HuH-7 (cell line): ENCODE results near the gene AGO3.

Source experiments
- DNase-seq: peaks from one replicate; pipeline ENCODE4 v3.0.0; 2011; ENCODE audit warnings: low spot score

Gene AGO3

DNA sequence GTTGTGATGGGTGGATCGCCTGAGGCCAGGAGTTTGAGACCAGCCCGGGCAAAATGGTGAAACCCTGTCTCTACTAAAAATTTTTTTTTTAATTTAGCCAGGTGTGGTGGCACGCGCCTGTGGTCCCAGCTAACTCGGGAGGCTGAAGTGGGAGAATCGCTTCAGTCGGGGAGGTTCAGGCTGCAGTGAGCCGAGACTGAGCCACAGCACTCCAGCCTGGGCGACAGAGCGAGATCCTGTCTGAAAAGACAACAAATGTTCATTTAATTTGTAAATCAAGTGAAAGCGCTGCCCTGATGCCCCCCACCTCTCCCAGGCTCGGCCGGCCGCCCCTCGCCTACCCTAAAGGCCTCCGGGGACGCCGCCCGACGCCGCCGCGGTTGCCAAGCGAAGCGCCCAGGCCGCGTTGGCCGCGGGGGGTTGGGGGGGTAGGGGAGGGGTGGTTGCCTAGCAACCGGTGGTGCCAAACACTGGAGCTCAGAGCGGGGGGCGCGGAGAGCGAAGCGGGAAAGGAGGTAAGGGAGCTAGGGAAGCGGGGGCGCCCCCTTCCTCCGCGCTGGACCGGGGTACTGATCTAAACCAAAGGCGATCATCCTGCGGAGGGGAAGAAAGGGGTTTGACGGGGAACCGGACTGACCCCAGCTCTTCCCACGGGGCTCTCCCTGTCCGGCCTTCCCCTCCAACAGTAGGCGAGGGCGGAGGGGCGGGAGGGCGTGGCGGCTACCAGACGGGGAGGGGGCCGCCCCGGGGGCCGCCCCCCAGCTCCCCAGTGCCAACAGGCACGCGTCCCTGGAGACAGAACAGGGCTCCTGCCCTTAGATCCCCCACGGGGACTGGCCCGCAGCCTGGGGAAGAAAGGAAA, 153.0 kb downstream of the AGO3 start, which contains the start of gene TEKT2:
Gene TEKT2, plus strand, starts transcription at position 460 of the 862 bp plus-strand sequence. CDS start 828 bp downstream, outside the sequence.
- DNase-seq: no peak

- no peak for DNase-seq
These were observed 153.7 kb downstream of the AGO3 start for GRCh38 chr1:36084497-36085115.

DNA sequence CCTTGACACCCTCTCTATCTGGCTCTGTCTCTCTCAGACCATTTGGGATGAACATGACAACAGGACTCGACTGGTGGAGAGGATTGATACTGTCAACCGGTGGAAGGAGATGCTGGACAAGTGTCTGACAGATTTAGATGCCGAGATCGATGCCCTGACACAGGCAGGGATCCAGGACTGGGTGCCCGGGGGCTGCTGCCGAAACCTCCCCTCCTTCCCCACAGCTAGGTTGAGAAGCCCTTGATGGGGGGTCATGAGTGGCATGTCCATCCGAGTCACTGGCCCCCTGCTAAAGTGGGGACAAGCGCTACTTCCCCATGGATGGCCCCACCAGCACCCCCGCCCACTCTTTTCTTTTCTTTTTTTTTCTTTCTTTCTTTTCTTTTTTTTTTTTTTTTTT, 154.2 kb downstream of the AGO3 start:
- no peak for DNase-seq

DNA sequence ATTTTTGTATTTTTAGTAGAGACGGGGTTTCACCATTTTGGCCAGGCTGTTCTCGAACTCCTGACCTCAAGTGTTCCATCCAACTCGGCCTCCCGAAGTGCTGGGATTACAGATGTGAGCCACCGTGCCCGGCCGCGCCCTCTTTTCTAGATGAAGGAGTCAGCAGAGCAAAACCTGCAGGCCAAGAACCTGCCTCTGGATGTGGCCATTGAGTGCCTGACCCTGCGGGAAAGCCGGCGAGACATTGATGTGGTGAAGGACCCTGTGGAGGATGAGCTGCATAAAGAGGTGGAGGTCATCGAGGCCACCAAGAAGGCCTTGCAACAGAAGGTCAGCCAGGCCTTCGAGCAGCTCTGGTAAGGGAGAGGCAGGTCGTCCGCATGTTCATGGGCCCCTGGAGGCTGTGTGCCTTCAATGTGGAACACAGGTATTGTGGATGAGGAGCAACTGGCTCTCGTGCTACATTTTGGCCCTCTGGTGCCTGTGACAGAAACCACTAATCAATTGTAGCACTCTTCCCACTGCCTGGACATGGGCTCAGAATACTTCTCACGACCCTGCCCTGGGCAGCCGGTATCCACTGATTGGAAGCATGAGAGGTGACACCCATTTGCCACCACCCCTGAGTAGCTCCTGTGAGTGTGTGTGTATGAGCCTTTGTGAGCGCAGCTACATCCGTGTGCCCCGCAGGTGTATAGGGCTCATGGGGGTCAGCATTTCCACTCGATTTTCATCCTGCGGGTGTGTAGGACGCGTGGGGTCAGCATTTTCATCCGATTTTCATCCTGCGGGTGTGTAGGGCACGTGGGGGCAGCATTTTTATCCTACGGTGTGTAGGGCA, 155.0 kb downstream of the AGO3 start:
- no peak for DNase-seq

GRCh38 chr1:36086529-36087232, 155.8 kb downstream of the AGO3 start:
- no peak for DNase-seq

DNA sequence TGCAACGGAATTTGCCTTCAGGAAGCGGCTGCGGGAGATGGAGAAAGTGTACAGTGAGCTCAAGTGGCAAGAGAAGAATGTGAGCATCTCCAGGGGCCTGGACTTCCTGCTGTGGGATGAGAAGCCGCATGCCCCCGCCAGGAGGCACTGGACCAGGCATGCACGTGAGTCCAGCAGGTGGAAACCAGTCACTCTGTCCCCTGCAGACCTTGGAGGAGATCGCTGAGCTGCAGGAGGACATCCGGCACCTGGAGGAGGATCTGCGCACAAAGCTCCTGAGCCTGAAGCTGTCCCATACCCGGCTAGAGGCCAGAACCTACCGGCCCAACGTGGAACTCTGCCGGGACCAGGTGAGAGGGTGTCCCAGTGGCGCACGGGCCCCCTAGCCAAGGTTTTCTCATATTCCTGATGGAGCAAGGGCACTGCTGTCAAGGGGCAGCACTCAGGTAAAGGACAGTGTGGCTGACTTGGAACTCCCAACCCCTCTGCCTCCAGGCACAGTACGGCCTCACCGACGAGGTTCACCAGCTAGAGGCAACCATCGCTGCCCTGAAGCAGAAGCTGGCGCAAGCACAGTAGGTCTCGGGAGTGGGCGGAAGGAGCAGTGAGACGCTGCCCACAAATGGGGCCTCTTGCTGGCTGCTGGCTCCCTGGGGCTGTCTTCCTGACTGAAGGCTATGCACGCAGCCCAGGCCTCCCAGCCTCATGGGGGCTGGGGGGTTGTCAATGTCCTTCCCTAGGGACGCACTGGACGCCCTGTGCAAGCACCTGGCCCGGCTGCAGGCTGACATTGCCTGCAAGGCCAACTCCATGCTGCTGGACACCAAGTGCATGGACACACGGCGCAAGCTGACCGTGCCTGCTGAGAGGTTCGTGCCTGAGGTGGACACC, 156.6 kb downstream of the AGO3 start:
- no peak for DNase-seq

DNA sequence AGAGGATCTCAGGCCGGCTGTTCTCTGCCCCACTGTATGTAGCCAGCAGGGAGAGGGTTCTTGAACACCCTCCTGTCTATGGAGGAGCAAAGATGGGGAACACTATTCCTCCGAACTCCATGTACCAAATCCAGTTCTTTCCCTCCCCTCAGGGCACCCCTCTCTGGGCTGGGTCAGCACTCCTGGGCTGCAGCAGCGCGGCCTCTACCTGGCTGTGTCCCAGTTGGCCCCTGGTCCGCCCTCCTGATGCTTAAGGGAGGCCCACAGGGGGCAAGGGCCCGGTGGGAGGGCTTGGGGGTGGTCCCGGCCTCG, 157.3 kb downstream of the AGO3 start:
- DNase-seq: peak; percentile 46

DNA sequence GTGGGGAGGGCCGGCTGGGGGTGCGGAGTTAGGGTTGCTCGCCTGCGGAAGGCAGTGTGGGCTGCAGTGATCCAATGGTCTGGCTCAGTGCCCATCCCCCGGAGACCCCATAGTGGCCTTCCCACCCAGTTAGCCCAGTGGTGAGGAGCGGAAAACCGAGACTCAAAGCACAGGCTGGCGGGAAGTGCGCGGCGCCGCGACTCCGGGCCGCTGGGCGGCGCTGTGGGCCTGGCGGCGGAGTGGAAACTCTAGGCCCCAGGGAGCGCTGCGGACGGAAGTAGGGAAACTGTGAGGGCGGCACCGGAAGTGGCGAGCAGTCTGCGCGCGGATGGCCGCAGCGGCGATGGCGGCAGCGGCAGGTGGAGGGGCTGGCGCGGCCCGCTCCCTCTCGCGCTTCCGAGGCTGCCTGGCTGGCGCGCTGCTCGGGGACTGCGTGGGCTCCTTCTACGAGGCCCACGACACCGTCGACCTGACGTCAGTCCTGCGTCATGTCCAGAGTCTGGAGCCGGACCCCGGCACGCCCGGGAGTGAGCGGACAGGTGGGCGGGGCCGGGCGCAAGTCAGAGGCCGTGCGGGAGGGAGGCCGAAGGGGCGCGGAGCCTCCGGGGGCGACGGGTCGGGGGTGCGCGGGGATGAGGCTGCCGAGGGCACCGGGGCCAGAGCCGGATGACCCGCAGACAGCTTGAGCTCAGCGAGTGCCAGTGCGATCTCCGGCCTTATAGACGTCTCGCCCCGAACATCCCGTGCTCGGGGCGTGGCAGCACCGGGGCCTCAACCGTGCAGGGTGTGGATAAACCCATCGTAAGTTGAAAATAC, 157.9 kb downstream of the AGO3 start, which contains the start of gene ADPRS:
Gene ADPRS, plus strand, starts transcription at position 316 of the 816 bp plus-strand sequence. Its CDS starts 13 bp downstream, at position 329.
- DNase-seq: peak; percentile 90

DNA sequence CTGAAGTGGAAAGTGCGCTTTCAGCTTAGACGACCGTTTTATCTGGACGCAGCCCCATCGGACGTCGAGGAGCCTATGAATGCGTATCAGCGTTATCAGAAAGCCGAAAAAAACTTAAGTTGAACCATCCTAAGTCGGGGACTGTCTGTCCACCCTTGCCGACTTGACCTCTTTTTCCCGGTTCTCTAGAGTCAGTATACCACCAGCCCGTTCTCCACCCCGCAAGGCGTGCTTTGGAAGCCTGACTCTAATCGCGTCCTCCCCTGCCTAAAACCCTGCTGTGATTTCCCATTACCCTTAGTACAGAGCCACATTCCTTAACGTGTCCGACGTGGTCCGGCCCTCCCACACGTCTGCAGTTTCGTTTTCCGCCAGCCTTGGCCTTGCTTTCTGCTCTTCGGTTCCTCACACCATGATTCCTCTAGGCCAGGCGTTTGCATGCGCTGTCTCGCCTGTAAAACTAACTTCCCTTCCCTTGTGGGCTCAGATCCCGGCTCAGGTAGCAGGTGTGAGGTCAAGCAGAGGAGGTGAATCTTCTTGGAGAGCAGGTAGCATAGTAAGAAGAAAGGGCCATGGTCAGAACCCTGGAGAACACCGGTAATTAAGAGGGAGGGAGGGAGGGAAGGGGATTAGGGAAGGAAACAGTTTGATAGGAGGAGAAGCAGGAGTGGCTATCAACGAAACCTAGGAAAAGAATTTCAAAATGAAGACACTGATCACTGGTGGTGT, 158.7 kb downstream of the AGO3 start:
- DNase-seq: no peak

DNA sequence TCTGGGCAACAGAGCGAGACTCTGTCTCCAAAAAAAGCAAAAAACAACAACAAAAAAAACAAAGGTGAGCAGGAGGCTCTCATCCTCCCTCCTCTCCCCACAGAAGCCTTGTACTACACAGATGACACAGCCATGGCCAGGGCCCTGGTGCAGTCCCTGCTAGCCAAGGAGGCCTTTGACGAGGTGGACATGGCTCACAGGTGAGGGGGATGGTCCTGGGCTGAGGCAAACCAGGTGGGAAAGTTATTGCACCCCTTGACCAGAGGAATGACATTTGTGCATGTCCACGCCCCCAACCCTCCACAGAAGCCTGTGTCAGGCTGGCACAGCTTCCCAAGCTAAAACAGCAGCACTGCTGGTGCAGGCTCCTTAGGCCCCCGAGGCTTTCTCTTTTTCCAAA, 160.2 kb downstream of the AGO3 start:
- DNase-seq: no peak

DNA sequence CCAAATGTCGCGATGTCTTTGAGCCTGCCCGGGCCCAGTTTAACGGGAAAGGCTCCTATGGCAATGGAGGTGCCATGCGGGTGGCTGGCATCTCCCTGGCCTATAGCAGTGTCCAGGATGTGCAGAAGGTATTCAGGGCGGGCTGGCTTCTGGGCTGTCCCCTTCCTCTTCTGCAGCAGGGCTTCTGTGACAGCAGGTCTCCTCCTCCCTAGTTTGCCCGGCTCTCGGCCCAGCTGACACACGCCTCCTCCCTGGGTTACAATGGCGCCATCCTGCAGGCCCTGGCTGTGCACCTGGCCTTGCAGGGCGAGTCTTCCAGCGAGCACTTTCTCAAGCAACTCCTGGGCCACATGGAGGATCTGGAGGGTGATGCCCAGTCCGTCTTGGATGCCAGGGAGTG, 160.8 kb downstream of the AGO3 start:
- DNase-seq: no peak

- no peak for DNase-seq
These were observed 161.4 kb downstream of the AGO3 start for GRCh38 chr1:36092166-36092797.

- DNase-seq: no peak
These were observed 161.9 kb downstream of the AGO3 start for GRCh38 chr1:36092798-36093185.

GRCh38 chr1:36093226-36093625, 162.3 kb downstream of the AGO3 start:
- DNase-seq: no peak

- DNase-seq: no peak
These were observed 163.0 kb downstream of the AGO3 start for GRCh38 chr1:36093929-36094328.

GRCh38 chr1:36094621-36095061, 163.7 kb downstream of the AGO3 start:
- DNase-seq: no peak

GRCh38 chr1:36095760-36096405, 165.0 kb downstream of the AGO3 start:
- no peak for DNase-seq
